Endodermal cell (in vitro differentiated cells): ENCODE measurements around the gene IDI2. TPM values are rescaled to one million over a fixed set of nuclear protein-coding genes. Genes with fewer than 3 reads are reported as not detected.

ENCODE experiments used
- DNase-seq: peaks from one replicate; pipeline ENCODE4 v3.0.0-alpha.2; 2017
- H3K27ac ChIP-seq: 2 replicates; pipeline ENCODE4 v1.5.1; 2013; ENCODE audit warnings: mild to moderate bottlenecking, low read depth, low read length, moderate library complexity
- H3K27me3 ChIP-seq: 2 replicates; pipeline ENCODE4 v1.6.1; 2013; ENCODE audit warnings: mild to moderate bottlenecking, low read length, moderate library complexity; ENCODE audit not compliant: insufficient read depth, control insufficient read depth, poor library complexity, severe bottlenecking
- H3K36me3 ChIP-seq: 2 replicates; pipeline ENCODE4 v1.7.0; 2013; ENCODE audit warnings: mild to moderate bottlenecking, low read length, moderate library complexity; ENCODE audit not compliant: control insufficient read depth, insufficient read depth
- H3K4me1 ChIP-seq: one replicate; pipeline ENCODE4 v1.7.0; 2013; ENCODE audit warnings: low read length; ENCODE audit not compliant: control insufficient read depth, insufficient read depth
- H3K4me3 ChIP-seq: 2 replicates; pipeline ENCODE4 v1.5.1; 2013; ENCODE audit warnings: mild to moderate bottlenecking, low read length, moderate library complexity
- H3K9ac ChIP-seq: 2 replicates; pipeline ENCODE4 v1.6.1; 2013; ENCODE audit warnings: mild to moderate bottlenecking, low read length, moderate library complexity; ENCODE audit not compliant: poor library complexity, severe bottlenecking; ENCODE audit errors: extremely low read depth
- H3K9me3 ChIP-seq: 2 replicates; pipeline ENCODE4 v1.6.1; 2013; ENCODE audit warnings: mild to moderate bottlenecking, low read length, moderate library complexity; ENCODE audit not compliant: control insufficient read depth
- H3K27ac Mint-ChIP-seq: 2 replicates; pipeline ENCODE4 v1.8.0; 2020; ENCODE audit warnings: mixed read lengths
- H3K27me3 Mint-ChIP-seq: 2 replicates; pipeline ENCODE4 v1.8.0; 2021; ENCODE audit warnings: mild to moderate bottlenecking, mixed read lengths; ENCODE audit not compliant: insufficient read depth
- H3K36me3 Mint-ChIP-seq: 2 replicates; pipeline ENCODE4 v1.8.0; 2020; ENCODE audit warnings: low read depth, mixed read lengths
- H3K4me1 Mint-ChIP-seq: 2 replicates; pipeline ENCODE4 v1.8.0; 2020; ENCODE audit warnings: mixed read lengths
- H3K4me3 Mint-ChIP-seq: 2 replicates; pipeline ENCODE4 v1.8.0; 2020; ENCODE audit warnings: mild to moderate bottlenecking, moderate library complexity, mixed read lengths
- H3K9me3 Mint-ChIP-seq: 2 replicates; pipeline ENCODE4 v1.8.0; 2020; ENCODE audit warnings: mild to moderate bottlenecking, mixed read lengths
- WGBS, 2 experiments: methylation state at CpG; one replicate each; pipeline versions ENCODE4 v1.1.5 to v1.1.7; 2013; ENCODE audit warnings: missing lambda C conversion rate in 2 of 2, mixed read lengths in 1 of 2; ENCODE audit not compliant: insufficient coverage in 1 of 2, insufficient read length in 1 of 2; 5-methylcytosine and 5-hydroxymethylcytosine counted together
- total RNA-seq, 2 donors: library from RNA; stranded (reverse); fragmentation: NEBNext Ultra II Directional in 1 of 2; extraction: Animal tissue kit (Norgen Biotek cat#: 25700) in 1 of 2; gene quantifications; 2 replicates in 1 of 2; 3 replicates in 1 of 2; pipeline ENCODE4 v1.2.1, GENCODE V29; 2021
- TF ChIP-seq, protein P1 (sequence below): fragments of 200-600 bp; sonication (generic); conservative IDR thresholded peaks from 2 replicates; pipeline ENCODE4 v1.5.0; 2021; ENCODE audit warnings: antibody characterized with exemption, mild to moderate bottlenecking

IDI2 gene
- total RNA-seq, 2 donors from 2014 or later = not detected

DNA sequence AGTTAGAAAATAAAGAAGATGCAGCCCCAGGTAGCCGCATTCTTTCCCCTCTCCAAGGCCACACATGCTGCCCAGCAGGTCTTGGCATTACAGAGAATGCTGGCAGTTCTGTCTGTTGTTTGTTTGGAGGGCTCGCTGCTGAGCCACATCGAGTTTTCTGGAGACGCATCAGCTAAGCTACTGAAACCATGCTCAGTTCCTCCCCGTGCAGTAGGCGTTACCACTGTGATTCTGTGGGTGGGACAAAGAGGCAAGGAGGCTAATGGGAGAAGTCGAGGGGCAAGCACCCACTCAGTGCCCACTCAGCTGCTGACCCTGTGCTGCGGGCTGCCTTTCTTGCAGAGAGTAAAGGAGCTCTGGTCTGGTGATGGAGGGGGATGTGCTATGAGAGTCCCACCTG, 52.9 kb downstream of the IDI2 start:
- H3K36me3 Mint-ChIP-seq = peaks cover 5% of the 10 kb centered on the region
- no peaks in the 10 kb centered on the region for H3K36me3 ChIP-seq
- H3K4me1 Mint-ChIP-seq = peaks cover 27% of the 10 kb centered on the region
- no peak overlapping the region for H3K27ac ChIP-seq
- H3K4me1 ChIP-seq = peaks cover 33% of the 10 kb centered on the region
- no peak overlapping the region for H3K27ac Mint-ChIP-seq
- no peaks in the 10 kb centered on the region for H3K27me3 ChIP-seq
- no peaks in the 10 kb centered on the region for H3K27me3 Mint-ChIP-seq
- H3K4me3 ChIP-seq = no peak overlapping the region
- DNase-seq = peak; percentile 48
- no peak overlapping the region for H3K9ac ChIP-seq
- H3K9me3 Mint-ChIP-seq = peaks cover 27% of the 10 kb centered on the region
- TF ChIP-seq, protein P1, sequence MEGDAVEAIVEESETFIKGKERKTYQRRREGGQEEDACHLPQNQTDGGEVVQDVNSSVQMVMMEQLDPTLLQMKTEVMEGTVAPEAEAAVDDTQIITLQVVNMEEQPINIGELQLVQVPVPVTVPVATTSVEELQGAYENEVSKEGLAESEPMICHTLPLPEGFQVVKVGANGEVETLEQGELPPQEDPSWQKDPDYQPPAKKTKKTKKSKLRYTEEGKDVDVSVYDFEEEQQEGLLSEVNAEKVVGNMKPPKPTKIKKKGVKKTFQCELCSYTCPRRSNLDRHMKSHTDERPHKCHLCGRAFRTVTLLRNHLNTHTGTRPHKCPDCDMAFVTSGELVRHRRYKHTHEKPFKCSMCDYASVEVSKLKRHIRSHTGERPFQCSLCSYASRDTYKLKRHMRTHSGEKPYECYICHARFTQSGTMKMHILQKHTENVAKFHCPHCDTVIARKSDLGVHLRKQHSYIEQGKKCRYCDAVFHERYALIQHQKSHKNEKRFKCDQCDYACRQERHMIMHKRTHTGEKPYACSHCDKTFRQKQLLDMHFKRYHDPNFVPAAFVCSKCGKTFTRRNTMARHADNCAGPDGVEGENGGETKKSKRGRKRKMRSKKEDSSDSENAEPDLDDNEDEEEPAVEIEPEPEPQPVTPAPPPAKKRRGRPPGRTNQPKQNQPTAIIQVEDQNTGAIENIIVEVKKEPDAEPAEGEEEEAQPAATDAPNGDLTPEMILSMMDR = no peak
- WGBS, 2 experiments = 83 to 90% methylated on average over 4 to 8 of the region's 8 CpGs
- H3K9me3 ChIP-seq = peaks cover 17% of the 10 kb centered on the region
- no peak overlapping the region for H3K4me3 Mint-ChIP-seq

DNA sequence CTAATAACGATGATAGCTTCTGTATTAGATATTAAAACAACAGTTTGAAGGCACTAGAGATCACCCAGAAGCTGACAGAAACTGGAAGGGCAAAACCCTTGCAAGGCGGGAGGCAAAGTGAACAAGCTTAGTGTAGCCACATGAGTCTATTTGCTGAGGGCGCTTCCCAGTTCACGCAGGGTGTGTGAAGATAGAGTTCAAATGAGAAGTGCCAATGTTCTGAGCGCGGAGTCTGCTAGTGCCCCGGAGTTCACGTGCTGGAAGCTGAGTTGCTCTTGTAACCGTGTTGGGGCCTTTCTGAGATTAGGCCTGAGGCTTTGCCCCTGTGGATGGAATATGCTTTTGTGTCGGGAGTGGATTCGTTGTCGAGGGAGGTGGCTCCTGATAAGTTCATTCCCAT, 54.0 kb downstream of the IDI2 start:
- peaks cover 24% of the 10 kb centered on the region for H3K9me3 Mint-ChIP-seq
- peaks cover 33% of the 10 kb centered on the region for H3K4me1 ChIP-seq
- peaks cover 27% of the 10 kb centered on the region for H3K4me1 Mint-ChIP-seq
- TF ChIP-seq, protein P1 = no peak
- no peak overlapping the region for H3K4me3 ChIP-seq
- H3K9ac ChIP-seq = no peak overlapping the region
- H3K9me3 ChIP-seq = peaks cover 15% of the 10 kb centered on the region
- H3K27me3 Mint-ChIP-seq = no peaks in the 10 kb centered on the region
- peaks cover 2% of the 10 kb centered on the region for H3K36me3 Mint-ChIP-seq
- peak; percentile 35 for DNase-seq
- H3K27me3 ChIP-seq = no peaks in the 10 kb centered on the region
- no peak overlapping the region for H3K27ac ChIP-seq
- no peak overlapping the region for H3K4me3 Mint-ChIP-seq
- WGBS, 2 experiments = 84 to 93% methylated on average over 12 of the region's 12 CpGs
- H3K27ac Mint-ChIP-seq = no peak overlapping the region
- no peaks in the 10 kb centered on the region for H3K36me3 ChIP-seq

DNA sequence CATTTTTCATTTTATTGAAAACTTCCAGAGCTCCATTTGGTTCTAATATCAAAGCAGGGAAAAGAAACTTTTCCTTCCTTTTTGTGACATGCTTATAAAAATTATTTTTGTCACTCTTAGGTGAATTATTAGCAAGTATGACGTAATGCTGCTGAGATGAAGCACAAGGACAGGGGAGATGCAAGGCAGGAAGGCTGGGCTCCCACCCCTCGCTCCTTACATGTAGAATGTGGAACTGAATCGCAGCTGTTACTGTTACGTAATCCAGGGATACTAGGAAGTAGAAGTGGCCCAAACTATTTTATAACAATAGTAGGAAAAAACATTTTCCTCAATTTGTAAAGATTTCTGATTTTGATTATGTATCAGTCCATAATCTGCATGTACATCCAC, 54.5 kb downstream of the IDI2 start:
- H3K36me3 ChIP-seq = no peaks in the 10 kb centered on the region
- peaks cover 33% of the 10 kb centered on the region for H3K4me1 ChIP-seq
- peaks cover 1% of the 10 kb centered on the region for H3K27me3 Mint-ChIP-seq
- peaks cover 27% of the 10 kb centered on the region for H3K4me1 Mint-ChIP-seq
- no peak overlapping the region for H3K27ac Mint-ChIP-seq
- no peak overlapping the region for H3K4me3 ChIP-seq
- no peak overlapping the region for H3K4me3 Mint-ChIP-seq
- H3K27me3 ChIP-seq = no peaks in the 10 kb centered on the region
- peaks cover 20% of the 10 kb centered on the region for H3K9me3 Mint-ChIP-seq
- peaks cover 15% of the 10 kb centered on the region for H3K9me3 ChIP-seq
- TF ChIP-seq, protein P1 = no peak
- H3K36me3 Mint-ChIP-seq = no peaks in the 10 kb centered on the region
- no peak overlapping the region for H3K9ac ChIP-seq
- no peak overlapping the region for H3K27ac ChIP-seq
- WGBS, 2 experiments = 94 to 100% methylated on average over 2 to 4 of the region's 4 CpGs
- DNase-seq = no peak
